Mucosa of rectum (tissue), 2 donors: Measurements from ENCODE around the gene GCAT.

ENCODE experiments used
- H3K27ac ChIP-seq, 2 donors: one replicate each; pipeline ENCODE4 v1.7.0; 2013; ENCODE audit warnings: inconsistent platforms in 2 of 2, low read depth in 2 of 2, low read length in 2 of 2
- H3K27me3 ChIP-seq, 2 donors: one replicate each; pipeline ENCODE4 v1.7.0; 2013; ENCODE audit warnings: low read length in 2 of 2; ENCODE audit not compliant: control insufficient read depth in 2 of 2, insufficient read depth in 2 of 2
- H3K36me3 ChIP-seq, 2 donors: one replicate each; pipeline ENCODE4 v1.7.0; 2013; ENCODE audit warnings: low read length in 2 of 2; ENCODE audit not compliant: control insufficient read depth in 2 of 2, insufficient read depth in 2 of 2
- H3K4me1 ChIP-seq, 2 donors: one replicate each; pipeline ENCODE4 v1.7.0; 2013; ENCODE audit warnings: low read length in 2 of 2, mild to moderate bottlenecking in 1 of 2; ENCODE audit not compliant: control insufficient read depth in 2 of 2, insufficient read depth in 2 of 2
- H3K4me3 ChIP-seq, 2 donors: one replicate each; pipeline ENCODE4 v1.7.0; 2013; ENCODE audit warnings: low read length in 2 of 2
- H3K9ac ChIP-seq, 2 donors: one replicate each; pipeline ENCODE4 v1.7.0; 2013; ENCODE audit warnings: low read length in 2 of 2, low read depth in 1 of 2, mild to moderate bottlenecking in 1 of 2
- H3K9me3 ChIP-seq, 2 donors: one replicate each; pipeline ENCODE4 v1.7.0; 2013; ENCODE audit warnings: low read length in 2 of 2; ENCODE audit not compliant: control insufficient read depth in 2 of 2
- donor health status: healthy.
- donor health status: Normal muscosa, but diverticular disease.

The GCAT gene

DNA sequence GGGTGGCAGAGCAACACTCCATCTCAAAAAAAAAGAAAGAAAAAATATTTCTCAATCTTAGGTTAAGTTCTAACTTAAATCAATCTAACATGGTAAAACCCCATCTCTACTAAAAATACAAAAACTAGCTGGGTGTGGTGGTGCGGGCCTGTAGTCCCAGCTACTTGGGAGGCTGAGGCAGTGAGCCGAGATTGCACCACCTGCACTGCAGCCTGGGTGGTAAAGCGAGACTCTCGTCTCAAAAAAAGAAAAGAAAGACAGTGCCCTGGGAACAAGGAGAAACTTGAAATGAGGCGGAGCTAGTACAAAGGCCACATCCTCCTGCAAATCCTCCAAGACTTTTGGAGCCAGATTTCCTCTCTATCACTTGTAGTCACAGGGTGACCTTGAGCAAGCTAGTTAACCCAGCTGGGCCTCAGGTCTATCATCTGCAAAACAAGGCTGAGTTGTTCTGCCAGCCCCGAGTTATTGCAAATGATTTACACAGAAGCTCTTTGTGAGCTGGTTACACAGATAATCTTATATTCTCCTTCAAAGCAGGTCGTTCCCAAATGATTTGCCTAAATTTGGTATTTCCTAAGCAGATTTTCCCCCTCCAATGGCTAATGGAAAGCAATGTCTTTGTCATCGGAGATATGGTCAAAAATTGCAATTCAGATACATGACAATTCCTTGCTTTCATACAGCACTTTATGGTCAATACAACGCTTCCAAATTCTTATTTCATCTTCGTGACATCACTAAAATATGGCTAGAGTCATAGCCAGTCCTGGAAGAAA lies 34.5 kb downstream of the GCAT start:
- Histone ChIP-seq H3K36me3 (peaks cover 17 to 18% of the 10 kb centered on the region in 2 donors), H3K27me3 (no peaks in the 10 kb centered on the region), H3K27ac (peak overlapping the region; percentile 27 to 51), H3K4me3 (peak overlapping the region in 1 of 2 donors; percentile 42), H3K9ac (no peak overlapping the region), H3K9me3 (no peaks in the 10 kb centered on the region), H3K4me1 (peaks cover 8 to 10% of the 10 kb centered on the region in 2 donors)

DNA sequence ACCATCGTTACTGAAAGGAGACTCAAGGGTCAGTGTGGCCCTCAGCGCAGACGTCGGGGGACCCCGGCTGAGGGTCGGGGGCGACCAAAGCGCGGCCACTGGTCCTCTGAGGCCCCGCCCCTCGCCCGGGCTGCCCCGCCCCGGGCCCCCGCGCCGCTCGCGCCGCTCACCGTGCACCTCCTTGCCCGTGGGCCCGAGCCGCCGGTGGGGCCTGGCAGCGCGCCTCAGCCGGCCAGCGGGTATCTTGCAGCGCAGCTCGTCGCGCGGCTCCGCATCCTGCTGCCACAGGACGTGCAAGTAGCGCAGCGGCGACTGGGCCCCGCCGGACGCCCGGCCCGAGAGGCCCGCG lies 36.0 kb downstream of the GCAT start:
- H3K4me3 ChIP-seq: peak overlapping the region; percentile 81 to 92
- peak overlapping the region; percentile 92 to 93 for H3K27ac ChIP-seq
- no peaks in the 10 kb centered on the region for H3K27me3 ChIP-seq
- H3K9ac ChIP-seq: peak overlapping the region; percentile 77 to 93
- H3K9me3 ChIP-seq: no peaks in the 10 kb centered on the region
- peaks cover 6 to 7% of the 10 kb centered on the region in 2 donors for H3K36me3 ChIP-seq
- H3K4me1 ChIP-seq: peaks cover 10 to 11% of the 10 kb centered on the region in 2 donors

DNA sequence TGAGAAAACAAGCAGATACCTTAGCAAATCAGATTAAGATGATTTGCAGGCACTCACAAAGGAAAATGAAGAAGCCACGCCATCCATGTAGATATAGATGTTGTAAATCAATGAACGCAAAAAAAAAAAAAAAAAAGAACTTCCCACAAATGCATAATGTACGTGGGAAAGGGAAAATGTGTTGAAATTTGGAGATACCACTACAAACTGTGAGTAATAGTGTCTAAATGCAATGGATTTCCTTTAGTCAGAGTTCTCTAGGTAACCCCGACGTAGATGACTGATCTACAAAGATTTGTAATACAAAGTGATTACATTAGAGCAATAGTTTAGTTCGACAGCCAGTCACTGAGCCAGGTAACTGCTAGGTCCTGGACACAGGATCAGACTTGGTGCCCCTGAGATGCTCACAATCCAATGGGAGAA lies 37.2 kb downstream of the GCAT start:
- Histone ChIP-seq H3K36me3 (peaks cover under 1 to 2% of the 10 kb centered on the region in 2 donors), H3K4me3 (peak overlapping the region; percentile 81 to 92), H3K27ac (peak overlapping the region; percentile 92 to 93), H3K9ac (peak overlapping the region in 1 of 2 donors; percentile 37), H3K27me3 (no peaks in the 10 kb centered on the region), H3K4me1 (peaks cover 14% of the 10 kb centered on the region in 2 donors), H3K9me3 (no peaks in the 10 kb centered on the region)

DNA sequence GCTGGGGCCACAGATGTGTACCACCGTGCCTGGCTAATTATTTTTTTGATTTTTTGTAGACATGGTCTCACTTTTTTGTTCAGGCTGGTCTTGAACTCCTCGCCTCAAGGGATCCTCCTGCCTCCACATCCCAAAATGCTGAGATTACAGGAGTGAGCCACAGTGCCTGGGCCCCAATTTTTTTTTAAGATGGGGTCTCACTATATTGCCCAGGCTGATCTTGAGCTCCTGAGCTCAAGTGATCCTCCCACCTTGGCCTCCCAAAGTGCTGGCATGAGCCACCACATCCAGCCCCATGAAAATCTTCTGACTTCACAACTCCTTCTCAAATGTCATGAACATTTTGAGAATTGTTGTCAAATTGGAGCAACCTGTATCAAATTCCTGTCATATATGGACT lies 38.7 kb downstream of the GCAT start:
- H3K4me1 ChIP-seq: peaks cover 18 to 22% of the 10 kb centered on the region in 2 donors

DNA sequence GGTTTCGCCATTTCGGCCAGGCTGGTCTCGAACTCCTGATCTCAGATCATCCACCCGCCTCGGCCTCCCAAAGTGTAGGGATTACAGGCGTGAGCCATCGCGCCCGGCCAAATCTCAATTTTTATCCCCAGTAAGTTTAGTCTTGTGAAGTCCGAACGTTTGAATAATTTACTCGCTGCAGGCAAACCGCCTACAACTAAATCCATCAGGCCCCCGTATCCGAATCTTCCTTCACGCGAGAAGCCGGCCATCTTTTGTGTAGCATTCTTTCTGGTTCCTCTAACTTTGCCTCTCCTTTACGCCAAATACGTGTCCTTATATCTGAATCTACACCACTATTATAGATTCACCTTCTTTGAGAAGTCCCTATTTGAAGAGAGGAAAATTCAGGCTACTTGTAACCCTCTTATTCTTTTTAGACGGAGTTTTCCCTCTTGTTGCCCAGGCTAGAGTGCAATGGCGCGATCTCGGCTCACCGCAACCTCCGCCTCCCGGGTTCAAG lies 40.9 kb downstream of the GCAT start:
- Histone ChIP-seq H3K9me3 (no peaks in the 10 kb centered on the region), H3K4me3 (peak overlapping the region; percentile 88 to 100), H3K27ac (peak overlapping the region; percentile 84 to 91), H3K4me1 (peaks cover 10 to 13% of the 10 kb centered on the region in 2 donors), H3K9ac (peak overlapping the region; percentile 82 to 96), H3K36me3 (peaks cover 11 to 22% of the 10 kb centered on the region in 2 donors), H3K27me3 (no peaks in the 10 kb centered on the region)

More for the DNA sequence above, 38.7 kb downstream of the GCAT start:
- no peaks in the 10 kb centered on the region for H3K9me3 ChIP-seq
- H3K9ac ChIP-seq: no peak overlapping the region
- no peaks in the 10 kb centered on the region for H3K27me3 ChIP-seq
- H3K36me3 ChIP-seq: peaks cover 0 to 4% of the 10 kb centered on the region in 2 donors
- no peak overlapping the region for H3K4me3 ChIP-seq
- no peak overlapping the region for H3K27ac ChIP-seq

DNA sequence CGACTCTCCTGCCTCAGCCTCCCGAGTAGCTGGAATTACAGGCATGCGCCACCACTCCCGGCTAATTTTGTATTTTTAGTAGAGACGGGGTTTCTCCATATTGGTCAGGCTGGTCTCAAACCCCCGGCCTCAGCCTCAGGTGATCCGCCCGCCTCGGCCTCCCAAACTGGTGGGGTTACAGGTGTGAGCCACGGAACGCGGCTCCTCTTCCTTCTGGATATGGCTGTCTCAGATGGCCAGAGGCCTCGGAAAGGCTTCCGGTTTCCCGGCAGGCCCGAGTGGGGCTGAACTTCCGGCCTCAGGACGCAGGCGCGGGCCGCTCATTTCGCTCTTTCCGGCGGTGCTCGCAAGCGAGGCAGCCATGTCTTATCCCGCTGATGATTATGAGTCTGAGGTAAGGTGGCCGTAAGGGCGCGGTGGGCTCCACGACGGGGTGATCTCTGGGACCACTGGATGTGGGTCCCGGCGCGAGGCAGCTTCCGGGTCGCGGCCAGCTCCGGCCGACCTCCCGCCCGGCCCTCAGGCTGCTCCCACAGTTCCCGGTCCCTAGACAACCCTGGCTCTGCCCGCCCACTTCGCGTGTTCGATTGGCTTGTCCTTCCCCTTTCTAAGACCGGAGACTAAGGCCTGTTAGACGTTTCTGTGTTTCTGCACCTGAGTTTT lies 41.5 kb downstream of the GCAT start, which contains the start of gene EIF3L:
Gene EIF3L, plus strand, starts transcription at position 331 of the 663 bp plus-strand sequence. Its CDS starts 31 bp downstream, at position 362.
- H3K4me1 ChIP-seq: peaks cover 10 to 13% of the 10 kb centered on the region in 2 donors
- peak within 1 kb of the TSS; percentile 88 to 100 for H3K4me3 ChIP-seq
- no peaks in the 10 kb centered on the region for H3K27me3 ChIP-seq
- no peaks in the 10 kb centered on the region for H3K9me3 ChIP-seq
- H3K9ac ChIP-seq: peak within 1 kb of the TSS; percentile 82 to 96
- H3K36me3 ChIP-seq: peaks cover 17 to 28% of the 10 kb centered on the region in 2 donors
- peak within 1 kb of the TSS; percentile 84 to 91 for H3K27ac ChIP-seq

DNA sequence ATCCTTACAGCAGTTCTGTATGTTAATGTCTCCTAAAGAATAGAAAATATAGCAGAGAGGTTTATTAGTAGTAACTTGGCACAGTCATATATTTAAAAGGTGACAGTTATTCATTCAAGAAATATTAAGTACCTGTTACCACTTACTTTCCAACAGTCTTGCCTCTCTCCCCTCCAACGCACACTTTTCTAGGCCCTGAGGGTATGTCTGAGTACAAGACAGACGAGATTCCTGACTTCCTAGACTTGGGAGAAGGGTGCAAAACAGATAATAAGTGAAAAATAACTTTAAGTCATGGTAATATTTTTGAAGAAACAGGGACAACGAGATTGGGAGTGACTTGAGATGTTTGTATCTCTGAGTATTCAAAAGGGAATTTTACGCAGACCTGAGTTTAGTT lies 43.1 kb downstream of the GCAT start:
- Histone ChIP-seq H3K27ac (no peak overlapping the region), H3K27me3 (no peaks in the 10 kb centered on the region), H3K9me3 (no peaks in the 10 kb centered on the region), H3K9ac (no peak overlapping the region), H3K4me3 (no peak overlapping the region), H3K36me3 (peaks cover 23 to 43% of the 10 kb centered on the region in 2 donors), H3K4me1 (peaks cover 10 to 13% of the 10 kb centered on the region in 2 donors)

DNA sequence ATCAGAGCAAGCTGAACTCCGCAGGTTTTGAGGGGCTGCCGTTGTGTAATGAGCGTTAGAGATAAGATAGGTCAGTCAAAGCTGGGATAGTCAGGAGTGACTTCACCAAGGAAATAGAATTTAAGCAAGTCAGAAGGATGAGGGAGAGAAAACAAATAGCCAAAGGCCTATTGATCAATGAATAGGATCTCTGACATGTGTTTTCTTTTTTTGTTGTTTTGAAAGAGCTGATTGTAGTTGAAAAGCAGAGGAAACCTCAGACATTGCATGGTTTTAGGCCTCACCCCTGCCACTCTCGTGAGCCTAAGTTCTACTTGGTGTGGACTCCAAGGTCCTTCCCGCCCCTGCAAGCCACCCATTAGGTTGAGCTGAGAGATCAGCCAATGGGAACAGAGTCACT lies 44.7 kb downstream of the GCAT start:
- H3K9ac ChIP-seq: no peak overlapping the region
- H3K36me3 ChIP-seq: peaks cover 25 to 51% of the 10 kb centered on the region in 2 donors
- no peaks in the 10 kb centered on the region for H3K27me3 ChIP-seq
- H3K4me3 ChIP-seq: no peak overlapping the region
- H3K27ac ChIP-seq: no peak overlapping the region
- peaks cover 10 to 13% of the 10 kb centered on the region in 2 donors for H3K4me1 ChIP-seq
- H3K9me3 ChIP-seq: no peaks in the 10 kb centered on the region

DNA sequence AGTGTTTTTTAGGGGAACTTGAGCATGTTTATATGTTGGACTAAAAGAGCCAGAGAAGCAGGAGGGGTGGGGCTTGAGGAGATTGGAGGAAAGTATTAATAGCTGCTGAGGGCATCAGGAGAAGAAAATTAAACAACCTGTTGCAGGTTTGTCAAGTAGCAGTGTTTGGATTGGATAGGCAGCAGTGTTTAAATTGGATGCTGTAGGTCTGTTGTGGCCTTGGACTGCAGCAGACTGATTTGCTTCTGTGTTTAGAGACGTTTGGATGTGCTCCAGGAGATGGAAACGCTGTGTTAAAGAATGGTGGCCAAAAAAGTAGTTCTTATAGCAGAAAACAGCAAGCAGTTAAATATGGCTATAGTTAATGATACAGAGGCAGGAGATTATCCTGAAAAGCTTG lies 47.2 kb downstream of the GCAT start:
- H3K4me1 ChIP-seq: peaks cover 4 to 8% of the 10 kb centered on the region in 2 donors
- no peaks in the 10 kb centered on the region for H3K9me3 ChIP-seq
- H3K27ac ChIP-seq: no peak overlapping the region
- peaks cover 37 to 67% of the 10 kb centered on the region in 2 donors for H3K36me3 ChIP-seq
- H3K27me3 ChIP-seq: no peaks in the 10 kb centered on the region
- H3K4me3 ChIP-seq: no peak overlapping the region
- no peak overlapping the region for H3K9ac ChIP-seq

DNA sequence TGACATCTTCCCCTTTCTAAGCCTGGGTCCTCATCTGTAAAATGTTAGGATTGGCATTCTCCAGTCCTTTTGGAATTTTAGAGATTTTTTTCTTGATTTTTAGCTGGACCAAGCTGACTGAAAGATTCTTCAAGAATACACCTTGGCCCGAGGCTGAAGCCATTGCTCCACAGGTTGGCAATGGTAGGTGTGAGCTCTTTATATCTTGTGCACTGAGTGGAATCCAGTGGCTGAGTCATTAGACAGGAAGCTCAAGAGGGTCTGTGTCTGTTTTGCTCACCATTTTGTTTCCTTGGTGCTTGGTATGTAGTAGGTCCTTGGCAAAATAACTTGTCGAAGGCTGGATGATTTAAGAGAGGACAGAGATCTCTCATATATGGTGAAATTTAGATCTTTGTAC lies 47.7 kb downstream of the GCAT start:
- Histone ChIP-seq H3K27ac (no peak overlapping the region), H3K27me3 (no peaks in the 10 kb centered on the region), H3K4me3 (no peak overlapping the region), H3K36me3 (peaks cover 42 to 72% of the 10 kb centered on the region in 2 donors), H3K9ac (no peak overlapping the region), H3K9me3 (no peaks in the 10 kb centered on the region), H3K4me1 (peaks cover 0 to 4% of the 10 kb centered on the region in 2 donors)
